ENCODE data around the gene CLDN4. TPM values are rescaled to one million over a fixed set of nuclear protein-coding genes. Genes with fewer than 3 reads are reported as not detected.

Gene CLDN4
- total RNA-seq, 4 donors from 2014 or later, result 0.42 to 2.0 (median 0.66) TPM; not detected in 1

DNA sequence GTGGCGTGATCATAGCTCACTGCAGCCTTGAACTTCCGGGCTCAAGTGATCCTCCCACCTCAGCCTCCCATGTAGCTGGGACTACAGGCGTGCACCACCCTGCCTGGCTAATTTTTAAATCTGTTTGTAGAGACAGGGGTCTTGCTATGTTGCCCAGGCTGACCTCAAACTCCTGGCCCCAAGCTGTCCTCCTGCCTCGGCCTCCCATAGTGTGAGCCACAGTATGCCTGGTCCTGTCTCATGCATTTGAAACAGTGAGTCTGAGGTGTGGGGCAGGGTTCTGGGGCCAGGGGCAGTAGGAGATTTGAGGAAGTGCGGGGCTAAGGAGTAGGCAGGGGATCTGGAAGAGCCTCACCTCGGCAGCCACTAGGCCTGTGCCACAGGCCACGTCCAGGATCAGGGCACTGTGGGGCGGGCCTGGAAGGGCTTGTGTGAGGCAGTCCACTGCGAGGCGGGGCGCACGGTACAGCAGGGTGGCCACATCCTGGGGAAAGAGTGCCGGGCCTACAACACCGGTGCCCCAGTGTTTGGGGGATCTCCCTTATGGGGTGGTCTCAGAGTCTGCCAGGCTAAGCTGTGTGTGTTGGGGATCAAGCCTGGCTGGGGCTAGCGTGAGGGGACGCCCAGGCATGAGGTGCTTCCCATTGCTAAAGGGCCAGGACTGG lies 10.1 kb downstream of the CLDN4 start:
- H3K36me3 ChIP-seq, result no peaks in the 10 kb centered on the region
- H3K4me3 ChIP-seq, result no peak overlapping the region
- H3K9me3 ChIP-seq, result no peaks in the 10 kb centered on the region
- H3K27me3 ChIP-seq, result no peaks in the 10 kb centered on the region
- H3K4me1 ChIP-seq, result peaks cover 0 to 23% (median 3%) of the 10 kb centered on the region in 4 donors
- TF ChIP-seq EP300 (IDR thresholded peaks at IDR 0.05), result no peak
- TF ChIP-seq POLR2A (IDR thresholded peaks at IDR 0.05), result no peak
- TF ChIP-seq, protein P1, sequence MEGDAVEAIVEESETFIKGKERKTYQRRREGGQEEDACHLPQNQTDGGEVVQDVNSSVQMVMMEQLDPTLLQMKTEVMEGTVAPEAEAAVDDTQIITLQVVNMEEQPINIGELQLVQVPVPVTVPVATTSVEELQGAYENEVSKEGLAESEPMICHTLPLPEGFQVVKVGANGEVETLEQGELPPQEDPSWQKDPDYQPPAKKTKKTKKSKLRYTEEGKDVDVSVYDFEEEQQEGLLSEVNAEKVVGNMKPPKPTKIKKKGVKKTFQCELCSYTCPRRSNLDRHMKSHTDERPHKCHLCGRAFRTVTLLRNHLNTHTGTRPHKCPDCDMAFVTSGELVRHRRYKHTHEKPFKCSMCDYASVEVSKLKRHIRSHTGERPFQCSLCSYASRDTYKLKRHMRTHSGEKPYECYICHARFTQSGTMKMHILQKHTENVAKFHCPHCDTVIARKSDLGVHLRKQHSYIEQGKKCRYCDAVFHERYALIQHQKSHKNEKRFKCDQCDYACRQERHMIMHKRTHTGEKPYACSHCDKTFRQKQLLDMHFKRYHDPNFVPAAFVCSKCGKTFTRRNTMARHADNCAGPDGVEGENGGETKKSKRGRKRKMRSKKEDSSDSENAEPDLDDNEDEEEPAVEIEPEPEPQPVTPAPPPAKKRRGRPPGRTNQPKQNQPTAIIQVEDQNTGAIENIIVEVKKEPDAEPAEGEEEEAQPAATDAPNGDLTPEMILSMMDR (IDR thresholded peaks at IDR 0.05), result no peak
- WGBS, 2 donors, result 91 to 94% methylated on average over 16 of the region's 16 CpGs
- no peak for DNase-seq (ENCODE audit: low spot score in 2 of 2)
- H3K27ac ChIP-seq, result no peak overlapping the region

DNA sequence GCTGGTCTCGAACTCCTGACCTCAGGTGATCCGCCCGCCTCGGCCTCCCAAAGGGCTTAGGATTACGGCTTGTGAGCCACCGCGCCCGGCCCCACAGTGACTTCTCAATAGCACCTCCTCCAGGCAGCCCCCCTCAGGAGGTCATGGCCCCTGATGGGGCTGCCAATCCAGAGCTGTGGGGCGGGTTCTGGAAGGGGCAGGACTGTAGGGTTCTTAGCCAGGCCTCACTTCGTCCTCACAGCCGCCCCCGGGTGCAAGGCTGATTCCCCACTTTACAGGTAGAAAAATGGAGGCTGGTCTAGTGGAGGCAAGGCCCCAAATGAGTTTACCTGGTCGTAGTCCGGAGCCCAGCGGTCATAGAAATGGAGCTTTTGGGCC lies 10.9 kb downstream of the CLDN4 start:
- TF ChIP-seq POLR2A (IDR thresholded peaks at IDR 0.05) (no peak), EP300 (IDR thresholded peaks at IDR 0.05) (no peak)
- TF ChIP-seq, protein P1 (IDR thresholded peaks at IDR 0.05), result no peak
- H3K4me3 ChIP-seq, result peak overlapping the region; percentile 47 to 75 (median 50)
- H3K27ac ChIP-seq, result peak overlapping the region in 3 of 4 donors; percentile 68 to 91 (median 83)
- peaks cover 0 to 23% (median 3%) of the 10 kb centered on the region in 4 donors for H3K4me1 ChIP-seq
- no peak for DNase-seq (ENCODE audit: low spot score in 2 of 2)
- 64 to 75% methylated on average over 4 to 15 of the region's 15 CpGs for WGBS, 2 donors
- H3K9me3 ChIP-seq, result no peaks in the 10 kb centered on the region
- H3K36me3 ChIP-seq, result no peaks in the 10 kb centered on the region
- H3K27me3 ChIP-seq, result no peaks in the 10 kb centered on the region

DNA sequence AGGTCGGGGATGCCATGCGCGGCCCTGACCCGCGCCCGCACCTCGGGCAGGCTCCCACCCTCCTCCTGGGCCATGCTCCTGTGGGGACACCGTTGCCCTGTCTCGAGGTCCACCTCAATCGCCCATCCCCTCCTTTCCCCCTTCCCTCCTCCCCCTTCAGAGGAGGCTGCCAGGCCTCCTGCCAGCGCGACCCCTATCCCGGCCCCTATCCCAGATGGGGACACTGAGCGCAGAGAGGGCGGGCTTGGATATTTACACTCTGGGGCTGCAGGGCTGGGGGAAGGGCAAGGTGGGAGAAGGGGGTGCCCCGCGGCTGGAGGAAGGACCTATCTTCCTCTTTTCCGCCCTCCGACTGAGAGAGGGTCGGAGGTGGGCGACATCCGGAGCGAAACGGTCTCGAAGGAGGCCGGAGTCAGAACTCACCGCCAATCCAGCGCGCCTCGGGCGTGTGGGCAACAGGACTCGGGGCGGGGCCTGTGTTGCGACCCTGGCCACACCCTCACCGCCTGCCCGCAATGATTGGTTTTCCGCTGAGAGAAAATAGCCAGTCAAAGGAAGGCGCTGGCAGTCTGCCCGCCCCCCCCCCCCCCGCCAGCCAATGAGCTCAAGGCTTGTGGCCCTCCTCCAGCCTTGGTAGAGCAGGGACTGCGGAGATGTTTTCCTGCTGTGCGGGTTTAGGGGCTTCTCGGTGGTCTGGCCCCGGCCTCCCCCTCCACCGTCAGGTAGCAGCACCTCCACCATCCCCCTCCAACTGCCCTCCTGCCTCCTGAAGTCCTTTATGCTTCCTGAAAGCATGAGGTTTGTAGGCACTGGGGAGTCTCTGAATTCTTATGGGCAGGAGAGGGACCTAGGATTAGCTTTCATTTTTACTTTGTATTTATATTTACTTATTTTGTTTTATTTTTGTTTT lies 11.5 kb downstream of the CLDN4 start, which contains the start of gene METTL27:
Gene METTL27, minus strand, starts transcription at position 450 of the 910 bp plus-strand sequence. Its CDS starts 376 bp downstream, at position 74.
- H3K4me1 ChIP-seq, result peaks cover 0 to 23% (median 3%) of the 10 kb centered on the region in 4 donors
- TF ChIP-seq POLR2A (IDR thresholded peaks at IDR 0.05) (peak in 1 of 2 donors; percentile 82), EP300 (IDR thresholded peaks at IDR 0.05) (peak in 1 of 2 donors; percentile 88)
- TF ChIP-seq, protein P1 (IDR thresholded peaks at IDR 0.05), result peak in 1 of 5 experiments; percentile 14
- DNase-seq (ENCODE audit: low spot score in 2 of 2), result peak; percentile 88 to 92
- H3K27me3 ChIP-seq, result no peaks in the 10 kb centered on the region
- H3K36me3 ChIP-seq, result no peaks in the 10 kb centered on the region
- H3K27ac ChIP-seq, result peak within 1 kb of the TSS; percentile 66 to 91 (median 79)
- H3K9me3 ChIP-seq, result no peaks in the 10 kb centered on the region
- H3K4me3 ChIP-seq, result peak within 1 kb of the TSS; percentile 47 to 75 (median 50)
- 7 to 8% methylated on average over 23 to 41 of the region's 45 CpGs for WGBS, 2 donors

DNA sequence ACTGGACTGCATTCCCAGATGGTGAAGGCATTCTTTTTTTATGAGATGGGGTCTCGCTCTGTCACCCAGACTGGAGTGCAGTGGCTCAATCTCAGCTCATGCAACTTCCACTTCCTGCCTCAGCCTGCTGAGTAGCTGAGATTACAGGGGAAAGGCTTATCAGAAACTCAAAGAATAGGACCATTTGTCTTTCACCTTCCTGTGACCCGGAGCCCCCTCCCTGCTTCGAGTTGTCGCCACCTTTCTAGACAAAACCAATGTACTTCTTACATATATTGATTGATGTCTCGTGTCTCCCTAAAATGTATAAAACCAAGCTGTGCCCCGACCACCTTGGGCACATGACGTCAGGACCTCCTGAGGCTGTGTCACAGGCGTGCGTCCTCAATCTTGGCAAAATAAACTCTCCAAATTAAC lies 13.3 kb downstream of the CLDN4 start:
- 50 to 51% methylated on average over 9 of the region's 9 CpGs for WGBS, 2 donors
- DNase-seq (ENCODE audit: low spot score in 2 of 2), result no peak
- Histone ChIP-seq H3K4me1 (peaks cover 0 to 26% (median 3%) of the 10 kb centered on the region in 4 donors), H3K27ac (no peak overlapping the region), H3K4me3 (no peak overlapping the region), H3K9me3 (no peaks in the 10 kb centered on the region), H3K36me3 (no peaks in the 10 kb centered on the region), H3K27me3 (no peaks in the 10 kb centered on the region)
- TF ChIP-seq EP300 (IDR thresholded peaks at IDR 0.05) (no peak), POLR2A (IDR thresholded peaks at IDR 0.05) (no peak)
- TF ChIP-seq, protein P1 (IDR thresholded peaks at IDR 0.05), result no peak
